NCI-H82 (cell line): Measurements from ENCODE around the gene SIX5.
A peak's percentile ranks its signal among the peaks of the same experiment; 100 is the strongest.

Source experiments
- DNase-seq: peaks from one replicate; lab custom pipeline; 2025; lab: John Stamatoyannopoulos, UW

Gene SIX5

GRCh38 chr19:45773384-45773783 is 4.3 kb upstream of the SIX5 start:
- no peak for DNase-seq

- DNase-seq: no peak
These were observed 3.9 kb upstream of the SIX5 start for GRCh38 chr19:45772912-45773311.

GRCh38 chr19:45772130-45772840 is 3.2 kb upstream of the SIX5 start:
- no peak for DNase-seq

DNA sequence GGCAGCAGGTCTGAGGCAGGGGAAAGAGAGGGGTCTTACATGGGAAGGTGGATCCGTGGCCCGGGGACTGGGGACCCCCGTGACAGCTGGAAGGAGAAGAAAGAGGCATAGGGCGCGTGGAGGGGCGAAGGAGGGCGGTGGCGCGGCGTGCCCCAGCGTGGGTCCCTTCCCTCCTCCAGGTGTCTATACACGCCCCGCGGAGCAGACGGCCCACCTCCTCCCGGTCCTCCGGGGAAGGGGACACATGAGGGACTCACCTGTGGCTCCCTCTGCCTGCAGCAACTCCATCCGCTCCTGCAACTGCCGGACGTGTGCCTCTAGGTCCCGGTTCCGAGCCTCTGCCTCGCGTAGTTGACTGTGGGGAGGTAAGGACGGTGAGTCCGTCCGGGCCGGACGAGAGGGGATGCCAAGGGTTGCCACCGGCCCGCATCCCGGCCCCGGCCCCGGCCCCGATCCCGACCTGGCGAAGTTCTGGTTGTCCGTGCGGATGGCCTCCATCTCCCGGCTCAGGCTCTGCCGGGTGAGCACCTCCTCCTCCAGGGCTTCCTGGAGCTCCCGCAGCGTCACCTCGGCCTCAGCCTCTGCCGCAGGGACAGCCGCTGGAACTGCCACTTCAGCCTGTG is 2.4 kb upstream of the SIX5 start:
- no peak for DNase-seq

DNA sequence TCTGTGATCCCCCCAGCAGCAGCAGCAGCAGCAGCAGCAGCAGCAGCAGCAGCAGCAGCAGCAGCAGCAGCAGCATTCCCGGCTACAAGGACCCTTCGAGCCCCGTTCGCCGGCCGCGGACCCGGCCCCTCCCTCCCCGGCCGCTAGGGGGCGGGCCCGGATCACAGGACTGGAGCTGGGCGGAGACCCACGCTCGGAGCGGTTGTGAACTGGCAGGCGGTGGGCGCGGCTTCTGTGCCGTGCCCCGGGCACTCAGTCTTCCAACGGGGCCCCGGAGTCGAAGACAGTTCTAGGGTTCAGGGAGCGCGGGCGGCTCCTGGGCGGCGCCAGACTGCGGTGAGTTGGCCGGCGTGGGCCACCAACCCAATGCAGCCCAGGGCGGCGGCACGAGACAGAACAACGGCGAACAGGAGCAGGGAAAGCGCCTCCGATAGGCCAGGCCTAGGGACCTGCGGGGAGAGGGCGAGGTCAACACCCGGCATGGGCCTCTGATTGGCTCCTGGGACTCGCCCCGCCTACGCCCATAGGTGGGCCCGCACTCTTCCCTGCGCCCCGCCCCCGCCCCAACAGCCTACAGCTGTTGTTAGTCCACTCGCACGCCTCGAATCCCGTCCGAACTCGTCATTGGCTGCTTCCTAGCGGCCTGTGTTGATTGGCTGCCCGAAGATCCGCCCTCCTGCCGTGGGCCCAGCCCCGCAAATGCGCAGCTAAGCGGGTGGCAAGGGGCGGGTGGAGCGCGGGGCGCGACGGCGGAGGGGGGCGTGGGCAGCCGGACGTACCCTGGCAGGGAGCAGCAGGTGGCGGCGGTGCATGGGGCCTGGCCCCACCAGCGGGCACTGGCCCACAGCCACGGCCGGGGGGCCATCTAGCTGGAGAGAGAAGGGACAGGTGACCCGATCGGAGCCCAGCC is 1.4 kb upstream of the SIX5 start:
- peak; percentile 100 for DNase-seq

DNA sequence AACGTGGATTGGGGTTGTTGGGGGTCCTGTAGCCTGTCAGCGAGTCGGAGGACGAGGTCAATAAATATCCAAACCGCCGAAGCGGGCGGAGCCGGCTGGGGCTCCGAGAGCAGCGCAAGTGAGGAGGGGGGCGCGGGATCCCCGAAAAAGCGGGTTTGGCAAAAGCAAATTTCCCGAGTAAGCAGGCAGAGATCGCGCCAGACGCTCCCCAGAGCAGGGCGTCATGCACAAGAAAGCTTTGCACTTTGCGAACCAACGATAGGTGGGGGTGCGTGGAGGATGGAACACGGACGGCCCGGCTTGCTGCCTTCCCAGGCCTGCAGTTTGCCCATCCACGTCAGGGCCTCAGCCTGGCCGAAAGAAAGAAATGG is 754 bp upstream of the SIX5 start:
- peak; percentile 72 for DNase-seq

GRCh38 chr19:45768655-45768983 is 433 bp downstream of the SIX5 start:
- peak; percentile 54 for DNase-seq

- peak; percentile 72 for DNase-seq
These were observed 984 bp downstream of the SIX5 start for GRCh38 chr19:45767881-45768654.

DNA sequence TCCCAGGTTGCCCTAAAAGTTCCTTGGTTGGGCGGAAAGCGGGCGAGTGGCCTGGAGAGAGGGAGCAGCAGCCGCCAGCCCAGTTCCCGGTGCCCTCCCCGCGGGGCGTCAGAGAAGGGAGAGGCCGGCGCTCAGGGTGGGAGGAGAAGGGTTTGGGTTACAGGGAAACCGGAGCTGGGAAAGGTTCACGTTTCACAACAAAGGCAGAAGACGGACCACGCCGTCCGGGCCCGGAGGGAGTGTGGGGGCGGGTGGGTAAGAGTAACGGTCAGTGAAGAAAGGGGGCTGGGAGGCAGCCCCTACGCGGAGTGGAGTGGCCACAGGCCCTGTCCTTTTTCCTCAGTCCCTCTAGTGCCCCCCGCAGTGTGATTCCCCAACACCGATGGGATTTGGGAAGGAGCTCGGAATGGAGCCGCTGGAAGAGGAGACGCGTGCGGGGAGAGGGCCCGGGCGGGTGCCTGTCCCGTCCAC is 1.6 kb downstream of the SIX5 start:
- peak; percentile 52 for DNase-seq

GRCh38 chr19:45766869-45767346 is 2.1 kb downstream of the SIX5 start:
- no peak for DNase-seq

- DNase-seq: no peak
These were observed 2.7 kb downstream of the SIX5 start for GRCh38 chr19:45766296-45766868.

GRCh38 chr19:45765702-45766295 is 3.3 kb downstream of the SIX5 start:
- DNase-seq: no peak

GRCh38 chr19:45764945-45765701 is 3.9 kb downstream of the SIX5 start:
- DNase-seq: no peak

DNA sequence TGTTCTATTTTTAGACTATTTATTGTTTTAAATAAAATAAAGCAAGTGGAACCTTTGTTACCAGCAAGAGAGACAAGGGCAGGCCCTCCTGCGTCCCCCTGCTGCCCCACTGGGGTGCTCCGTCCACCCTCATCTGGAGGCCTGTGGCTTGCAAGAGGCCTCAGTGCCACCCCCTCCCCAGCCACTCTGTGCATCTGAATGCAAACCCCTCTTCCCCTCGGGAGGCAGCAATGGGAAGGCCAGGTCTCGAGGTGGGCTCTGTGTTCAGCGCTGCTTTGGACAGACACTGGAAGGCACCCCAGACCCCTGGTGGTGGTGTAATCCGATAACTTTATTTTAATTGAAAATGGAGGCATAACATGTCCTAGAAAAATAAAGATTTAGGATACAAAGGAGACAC is 4.6 kb downstream of the SIX5 start:
- no peak for DNase-seq

- DNase-seq: no peak
These were observed 5.3 kb downstream of the SIX5 start for GRCh38 chr19:45763691-45764294.

- no peak for DNase-seq
These were observed 6.0 kb downstream of the SIX5 start for GRCh38 chr19:45762870-45763631.

GRCh38 chr19:45761714-45762113 is 7.3 kb downstream of the SIX5 start:
- DNase-seq: no peak

DNA sequence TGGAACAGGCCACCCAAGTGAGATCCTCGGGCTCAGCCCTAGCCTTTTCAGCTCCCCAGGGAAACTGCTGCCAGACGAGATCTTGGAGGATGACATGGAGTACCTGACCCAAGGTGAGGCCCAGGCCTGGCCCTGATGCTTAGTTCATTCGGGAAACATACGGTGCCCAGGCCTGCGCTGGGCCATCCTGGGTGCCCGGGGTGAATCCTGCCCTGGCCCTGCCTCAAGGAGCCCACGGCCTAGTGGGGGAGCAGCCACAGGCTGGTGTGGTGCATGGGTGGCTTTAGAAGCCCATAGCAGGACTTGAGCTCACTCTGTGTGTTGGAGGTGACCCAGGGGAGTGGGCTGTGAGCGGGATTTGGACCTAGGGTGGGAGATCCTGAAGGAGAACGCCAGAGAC is 10.1 kb downstream of the SIX5 start:
- DNase-seq: no peak

GRCh38 chr19:45757695-45758094 is 11.4 kb downstream of the SIX5 start:
- no peak for DNase-seq
